ENCODE measurements around the gene SRSF7. TPM values are rescaled to one million over a fixed set of nuclear protein-coding genes. Genes with fewer than 3 reads are reported as not detected.

SRSF7 gene
- total and polyA plus RNA-seq, 2 donors (not counting 1 experiment from before 2014, with no cell fraction given), result 283 to 505 TPM

- peak overlapping the region; percentile 52 to 95 (median 81) for H3K4me3 ChIP-seq (ENCODE audit: control extremely low read depth in 1 of 5, extremely low read depth in 1 of 5, insufficient read depth in 1 of 5, low read depth in 2 of 5, low read length in 4 of 5)
- ChIA-PET POLR2A (interaction anchor here (2.6 kb wide), 1 partner anchor 27 kb away, joined by 10 read pairs; the partner anchor contains the start of gene SRSF7), CTCF (no interaction called here)
- H4K20me1 ChIP-seq (ENCODE audit: control insufficient read depth, insufficient read depth, low read length, poor library complexity, severe bottlenecking), result no peaks in the 10 kb centered on the region
- peak overlapping the region; percentile 31 to 82 for H3K27ac ChIP-seq (ENCODE audit: low read length in 2 of 2)
- peak overlapping the region; percentile 84 for H3K4me2 ChIP-seq (replicated peaks; ENCODE audit: low read depth, low read length, poor library complexity, severe bottlenecking)
- no peaks in the 10 kb centered on the region for H3K9me3 Mint-ChIP-seq (ENCODE audit: insufficient read depth)
- ATAC-seq (ENCODE audit: low read depth) (no peak), DNase-seq (no peak)
- H3K79me2 ChIP-seq (ENCODE audit: control insufficient read depth, insufficient read depth, low read length), result peaks cover 13% of the 10 kb centered on the region
- H2AFZ ChIP-seq (ENCODE audit: insufficient read depth, low read depth, low read length, poor library complexity, severe bottlenecking), result peak overlapping the region; percentile 99
- 38% methylated on average over 1 of the region's 8 CpGs for WGBS (ENCODE audit: insufficient coverage)
- H3K36me3 ChIP-seq (replicated peaks in 1 of 2; ENCODE audit: control extremely low read depth in 1 of 2, control insufficient read depth in 1 of 2, extremely low read depth in 1 of 2, insufficient read depth in 2 of 2, low read length in 1 of 2), result peaks cover 2 to 17% of the 10 kb centered on the region in 2 experiments
- H3K27me3 ChIP-seq (replicated peaks in 1 of 4; ENCODE audit: control extremely low read depth in 1 of 4, control insufficient read depth in 3 of 4, insufficient read depth in 4 of 4, low read length in 3 of 4), result peaks cover 0 to 3% (median 0%) of the 10 kb centered on the region in 4 experiments
- intact Hi-C loops (cut with micrococcal nuclease), result loop anchor here (1.0 to 10.0 kb wide), 5 partner anchors 27 to 1814 kb away; partner anchors contain the start of genes DHX57, MORN2, SRSF7 and STRN
- no peaks in the 10 kb centered on the region for H3K9me3 ChIP-seq (ENCODE audit: control extremely low read depth in 1 of 3, control insufficient read depth in 2 of 3, insufficient read depth in 1 of 3, low read length in 2 of 3)
- H3K9ac ChIP-seq (ENCODE audit: low read length), result peak overlapping the region; percentile 89
- peak overlapping the region; percentile 95 for H3K27ac Mint-ChIP-seq
- no peak for TF ChIP-seq CTCF (IDR thresholded peaks at IDR 0.05)
- TF ChIP-seq EZH2 (IDR thresholded peaks at IDR 0.05; ENCODE audit: borderline replicate concordance, insufficient read depth, low read depth, low read length, poor library complexity, severe bottlenecking), result no peak
- H3K4me1 Mint-ChIP-seq, result peaks cover 11% of the 10 kb centered on the region
- H3K4me3 Mint-ChIP-seq, result peak overlapping the region; percentile 98
- H3K27me3 Mint-ChIP-seq, result peaks cover 17% of the 10 kb centered on the region
- peaks cover 6 to 10% of the 10 kb centered on the region in 2 donors for H3K4me1 ChIP-seq (ENCODE audit: control insufficient read depth in 2 of 2, insufficient read depth in 2 of 2, low read length in 2 of 2)
These were observed 27.5 kb upstream of the SRSF7 start for GRCh38 chr2:38778687-38779082.

- H3K4me1 Mint-ChIP-seq, result peaks cover 11% of the 10 kb centered on the region
- TF ChIP-seq CTCF (IDR thresholded peaks at IDR 0.05), result no peak
- ChIA-PET CTCF (interaction anchor here (0.6 kb wide), 1 partner anchor 27 kb away, joined by 3 read pairs; no protein-coding TSS in a partner anchor), POLR2A (interaction anchor here (1.7 kb wide), 1 partner anchor 25 kb away, joined by 5 read pairs; the partner anchor contains the start of gene SRSF7)
- intact Hi-C loops (cut with micrococcal nuclease), result loop anchor here (10.0 kb wide), 2 partner anchors 58 to 1812 kb away; partner anchors contain the start of gene STRN
- no peak overlapping the region for H3K27ac Mint-ChIP-seq
- H3K9me3 ChIP-seq (ENCODE audit: control extremely low read depth in 1 of 3, control insufficient read depth in 2 of 3, insufficient read depth in 1 of 3, low read length in 2 of 3), result no peaks in the 10 kb centered on the region
- peaks cover 0 to 3% (median 0%) of the 10 kb centered on the region in 4 experiments for H3K27me3 ChIP-seq (replicated peaks in 1 of 4; ENCODE audit: control extremely low read depth in 1 of 4, control insufficient read depth in 3 of 4, insufficient read depth in 4 of 4, low read length in 3 of 4)
- H4K20me1 ChIP-seq (ENCODE audit: control insufficient read depth, insufficient read depth, low read length, poor library complexity, severe bottlenecking), result no peaks in the 10 kb centered on the region
- H3K9ac ChIP-seq (ENCODE audit: low read length), result no peak overlapping the region
- peak overlapping the region; percentile 67 for H3K4me3 Mint-ChIP-seq
- H3K27me3 Mint-ChIP-seq, result peaks cover 17% of the 10 kb centered on the region
- no peak overlapping the region for H3K4me3 ChIP-seq (ENCODE audit: control extremely low read depth in 1 of 5, extremely low read depth in 1 of 5, insufficient read depth in 1 of 5, low read depth in 2 of 5, low read length in 4 of 5)
- no peak for DNase-seq
- no peak overlapping the region for H3K27ac ChIP-seq (ENCODE audit: low read length in 2 of 2)
- H3K4me1 ChIP-seq (ENCODE audit: control insufficient read depth in 2 of 2, insufficient read depth in 2 of 2, low read length in 2 of 2), result peaks cover 6 to 10% of the 10 kb centered on the region in 2 donors
- H2AFZ ChIP-seq (ENCODE audit: insufficient read depth, low read depth, low read length, poor library complexity, severe bottlenecking), result no peak overlapping the region
- no peak overlapping the region for H3K4me2 ChIP-seq (replicated peaks; ENCODE audit: low read depth, low read length, poor library complexity, severe bottlenecking)
- H3K36me3 ChIP-seq (replicated peaks in 1 of 2; ENCODE audit: control extremely low read depth in 1 of 2, control insufficient read depth in 1 of 2, extremely low read depth in 1 of 2, insufficient read depth in 2 of 2, low read length in 1 of 2), result peaks cover 0 to 13% of the 10 kb centered on the region in 2 experiments
- 96% methylated on average over 12 of the region's 13 CpGs for WGBS (ENCODE audit: insufficient coverage)
- peaks cover 13% of the 10 kb centered on the region for H3K79me2 ChIP-seq (ENCODE audit: control insufficient read depth, insufficient read depth, low read length)
- no peaks in the 10 kb centered on the region for H3K9me3 Mint-ChIP-seq (ENCODE audit: insufficient read depth)
- ATAC-seq (ENCODE audit: low read depth), result no peak
These were observed 25.4 kb upstream of the SRSF7 start for GRCh38 chr2:38776531-38776930.
